Measurements from ENCODE around the gene CBLB. TPM values are rescaled to one million over a fixed set of nuclear protein-coding genes. Genes with fewer than 3 reads are reported as not detected.
A peak's percentile ranks its signal among the peaks of the same experiment; 100 is the strongest.

CBLB gene
- total RNA-seq, 2 experiments from 2014 or later = 68.8 to 76.3 TPM

- CTCF ChIA-PET = interaction anchor here (0.8 to 1.2 kb wide), 2 partner anchors 8 to 33 kb away, joined by 3 to 5 read pairs; partner anchors contain the start of gene CBLB
These were observed 32.3 kb downstream of the CBLB start for GRCh38 chr3:105836533-105836932.

GRCh38 chr3:105835606-105836005, 33.2 kb downstream of the CBLB start:
- H3K4me3 Mint-ChIP-seq = no peak overlapping the region
- CTCF ChIA-PET = no interaction called here
- H3K27ac Mint-ChIP-seq = peak overlapping the region; percentile 60

More at GRCh38 chr3:105836533-105836932, 32.3 kb downstream of the CBLB start:
- peak; percentile 40 for DNase-seq
- H3K36me3 Mint-ChIP-seq (ENCODE audit: low read depth) = peaks cover 55% of the 10 kb centered on the region
- POLR2A ChIA-PET = interaction anchor here (1.3 to 4.3 kb wide), 6 partner anchors 10 to 149 kb away, joined by 3 to 28 read pairs (median 7); partner anchors contain the start of gene CBLB
- peaks cover 59% of the 10 kb centered on the region for H3K4me1 Mint-ChIP-seq
- H3K4me3 Mint-ChIP-seq = peak overlapping the region; percentile 55
- H3K9me3 Mint-ChIP-seq = no peaks in the 10 kb centered on the region
- no peaks in the 10 kb centered on the region for H3K27me3 Mint-ChIP-seq
- H3K27ac Mint-ChIP-seq = peak overlapping the region; percentile 72

GRCh38 chr3:105834768-105835167, 34.0 kb downstream of the CBLB start:
- no peak for DNase-seq
- CTCF ChIA-PET = no interaction called here
- H3K36me3 Mint-ChIP-seq (ENCODE audit: low read depth) = peaks cover 61% of the 10 kb centered on the region

More at GRCh38 chr3:105835606-105836005, 33.2 kb downstream of the CBLB start:
- H3K4me1 Mint-ChIP-seq = peaks cover 68% of the 10 kb centered on the region
- DNase-seq = no peak
- peaks cover 64% of the 10 kb centered on the region for H3K36me3 Mint-ChIP-seq (ENCODE audit: low read depth)
- H3K27me3 Mint-ChIP-seq = no peaks in the 10 kb centered on the region
- POLR2A ChIA-PET = interaction anchor here (1.3 to 4.3 kb wide), 5 partner anchors 9 to 71 kb away, joined by 3 to 28 read pairs (median 7); partner anchors contain the start of gene CBLB
- H3K9me3 Mint-ChIP-seq = no peaks in the 10 kb centered on the region

GRCh38 chr3:105832644-105833043, 36.2 kb downstream of the CBLB start:
- POLR2A ChIA-PET = no interaction called here

More at GRCh38 chr3:105834768-105835167, 34.0 kb downstream of the CBLB start:
- H3K9me3 Mint-ChIP-seq = no peaks in the 10 kb centered on the region
- POLR2A ChIA-PET = interaction anchor here (0.6 to 4.3 kb wide), 6 partner anchors 8 to 786 kb away, joined by 3 to 28 read pairs (median 4); partner anchors contain the start of gene CBLB
- H3K4me3 Mint-ChIP-seq = no peak overlapping the region
- H3K4me1 Mint-ChIP-seq = peaks cover 71% of the 10 kb centered on the region
- H3K27me3 Mint-ChIP-seq = no peaks in the 10 kb centered on the region
- H3K27ac Mint-ChIP-seq = peak overlapping the region; percentile 62

GRCh38 chr3:105830836-105831235, 38.0 kb downstream of the CBLB start:
- H3K27me3 Mint-ChIP-seq = no peaks in the 10 kb centered on the region
- CTCF ChIA-PET = no interaction called here
- POLR2A ChIA-PET = interaction anchor here (1.2 to 1.3 kb wide), 2 partner anchors 38 to 47 kb away, joined by 3 to 4 read pairs; partner anchors contain the start of gene CBLB
- H3K4me1 Mint-ChIP-seq = peaks cover 75% of the 10 kb centered on the region
- H3K9me3 Mint-ChIP-seq = no peaks in the 10 kb centered on the region
- H3K4me3 Mint-ChIP-seq = peak overlapping the region; percentile 30
- peak overlapping the region; percentile 74 for H3K27ac Mint-ChIP-seq
- no peak for DNase-seq
- peaks cover 57% of the 10 kb centered on the region for H3K36me3 Mint-ChIP-seq (ENCODE audit: low read depth)

More at GRCh38 chr3:105832644-105833043, 36.2 kb downstream of the CBLB start:
- Mint-ChIP-seq H3K4me1 (peaks cover 79% of the 10 kb centered on the region), H3K36me3 (ENCODE audit: low read depth) (peaks cover 55% of the 10 kb centered on the region), H3K27ac (peak overlapping the region; percentile 74), H3K27me3 (no peaks in the 10 kb centered on the region), H3K4me3 (peak overlapping the region; percentile 21), H3K9me3 (no peaks in the 10 kb centered on the region)
- CTCF ChIA-PET = no interaction called here
- no peak for DNase-seq

GRCh38 chr3:105829871-105830622, 38.8 kb downstream of the CBLB start:
- Mint-ChIP-seq H3K9me3 (no peaks in the 10 kb centered on the region), H3K4me3 (no peak overlapping the region), H3K27ac (peak overlapping the region; percentile 61), H3K36me3 (ENCODE audit: low read depth) (peaks cover 59% of the 10 kb centered on the region), H3K4me1 (peaks cover 70% of the 10 kb centered on the region), H3K27me3 (no peaks in the 10 kb centered on the region)
- DNase-seq = no peak
- ChIA-PET POLR2A (interaction anchor here (1.3 to 1.6 kb wide), 3 partner anchors 10 to 48 kb away, joined by 3 to 18 read pairs (median 4); partner anchors contain the start of gene CBLB), CTCF (interaction anchor here (0.6 kb wide), 1 partner anchor 379 kb away, joined by 3 read pairs; no protein-coding TSS in a partner anchor)

- Mint-ChIP-seq H3K4me1 (peaks cover 70% of the 10 kb centered on the region), H3K4me3 (peak overlapping the region; percentile 2), H3K9me3 (no peaks in the 10 kb centered on the region), H3K36me3 (ENCODE audit: low read depth) (peaks cover 58% of the 10 kb centered on the region), H3K27me3 (no peaks in the 10 kb centered on the region), H3K27ac (peak overlapping the region; percentile 77)
- CTCF ChIA-PET = interaction anchor here (0.6 kb wide), 1 partner anchor 1243 kb away, joined by 3 read pairs; no protein-coding TSS in a partner anchor
- POLR2A ChIA-PET = interaction anchor here (1.1 to 1.6 kb wide), 4 partner anchors 8 to 76 kb away, joined by 4 to 18 read pairs (median 4); partner anchors contain the start of gene CBLB
- peak; percentile 31 for DNase-seq
These were observed 39.6 kb downstream of the CBLB start for GRCh38 chr3:105829229-105829628.

- no peak for DNase-seq
These were observed 40.1 kb downstream of the CBLB start for GRCh38 chr3:105828703-105829102.

GRCh38 chr3:105827959-105828358, 40.9 kb downstream of the CBLB start:
- DNase-seq = no peak
- H3K27ac Mint-ChIP-seq = peak overlapping the region; percentile 72
- ChIA-PET POLR2A (interaction anchor here (1.4 kb wide), 1 partner anchor 9 kb away, joined by 5 read pairs; no protein-coding TSS in a partner anchor), CTCF (no interaction called here)
- peaks cover 76% of the 10 kb centered on the region for H3K4me1 Mint-ChIP-seq
- H3K4me3 Mint-ChIP-seq = no peak overlapping the region
- no peaks in the 10 kb centered on the region for H3K27me3 Mint-ChIP-seq
- H3K36me3 Mint-ChIP-seq (ENCODE audit: low read depth) = peaks cover 66% of the 10 kb centered on the region
- H3K9me3 Mint-ChIP-seq = no peaks in the 10 kb centered on the region

More at GRCh38 chr3:105828703-105829102, 40.1 kb downstream of the CBLB start:
- no peaks in the 10 kb centered on the region for H3K9me3 Mint-ChIP-seq
- peaks cover 72% of the 10 kb centered on the region for H3K4me1 Mint-ChIP-seq
- CTCF ChIA-PET = interaction anchor here (0.6 kb wide), 1 partner anchor 1244 kb away, joined by 3 read pairs; no protein-coding TSS in a partner anchor
- peak overlapping the region; percentile 2 for H3K4me3 Mint-ChIP-seq
- POLR2A ChIA-PET = interaction anchor here (1.1 to 1.6 kb wide), 4 partner anchors 9 to 75 kb away, joined by 4 to 18 read pairs (median 4); partner anchors contain the start of gene CBLB
- peaks cover 61% of the 10 kb centered on the region for H3K36me3 Mint-ChIP-seq (ENCODE audit: low read depth)
- H3K27me3 Mint-ChIP-seq = no peaks in the 10 kb centered on the region
- H3K27ac Mint-ChIP-seq = peak overlapping the region; percentile 77

- Mint-ChIP-seq H3K4me1 (peaks cover 72% of the 10 kb centered on the region), H3K27ac (peak overlapping the region; percentile 74), H3K27me3 (no peaks in the 10 kb centered on the region), H3K9me3 (no peaks in the 10 kb centered on the region), H3K4me3 (no peak overlapping the region), H3K36me3 (ENCODE audit: low read depth) (peaks cover 65% of the 10 kb centered on the region)
- DNase-seq = no peak
- ChIA-PET POLR2A (interaction anchor here (1.0 to 1.6 kb wide), 2 partner anchors 9 to 11 kb away, joined by 4 to 7 read pairs; no protein-coding TSS in a partner anchor), CTCF (no interaction called here)
These were observed 41.8 kb downstream of the CBLB start for GRCh38 chr3:105826778-105827634.

GRCh38 chr3:105824129-105824528, 44.7 kb downstream of the CBLB start:
- Mint-ChIP-seq H3K27me3 (no peaks in the 10 kb centered on the region), H3K9me3 (no peaks in the 10 kb centered on the region), H3K4me1 (peaks cover 54% of the 10 kb centered on the region), H3K36me3 (ENCODE audit: low read depth) (peaks cover 62% of the 10 kb centered on the region), H3K4me3 (no peak overlapping the region), H3K27ac (peak overlapping the region; percentile 28)
- CTCF ChIA-PET = no interaction called here
- DNase-seq = no peak
- POLR2A ChIA-PET = interaction anchor here (0.9 to 1.6 kb wide), 4 partner anchors 12 to 45 kb away, joined by 3 to 8 read pairs (median 3); partner anchors contain the start of gene CBLB
